Prostate gland (tissue), 2 donors: ENCODE measurements around the gene TBC1D3B.

Experiments used
- POLR2A ChIP-seq: fragments of 450-650 bp; IDR thresholded peaks from one replicate; pipeline ENCODE4 v1.6.1; 2016; ENCODE audit warnings: antibody characterized with exemption, mild to moderate bottlenecking
- POLR2AphosphoS5 ChIP-seq: sonication (generic); formaldehyde crosslinking; IDR thresholded peaks from one replicate; pipeline ENCODE4 v1.6.1; 2017; ENCODE audit warnings: antibody characterized with exemption
- TF ChIP-seq, protein P1 (sequence below), 4 experiments: fragments of 200-600 bp in 2 of 4; fragments of 450-650 bp in 2 of 4; sonication (generic) in 2 of 4; IDR thresholded peaks; 1 replicate in 3 of 4; 2 replicates in 1 of 4; pipeline ENCODE4 v1.5.1; 2016 to 2019; ENCODE audit warnings: antibody characterized with exemption in 4 of 4, mild to moderate bottlenecking in 2 of 4, moderate library complexity in 2 of 4

GRCh38 chr17:36203335-36203734 is 26.9 kb upstream of the TBC1D3B start:
- TF ChIP-seq, protein P1, sequence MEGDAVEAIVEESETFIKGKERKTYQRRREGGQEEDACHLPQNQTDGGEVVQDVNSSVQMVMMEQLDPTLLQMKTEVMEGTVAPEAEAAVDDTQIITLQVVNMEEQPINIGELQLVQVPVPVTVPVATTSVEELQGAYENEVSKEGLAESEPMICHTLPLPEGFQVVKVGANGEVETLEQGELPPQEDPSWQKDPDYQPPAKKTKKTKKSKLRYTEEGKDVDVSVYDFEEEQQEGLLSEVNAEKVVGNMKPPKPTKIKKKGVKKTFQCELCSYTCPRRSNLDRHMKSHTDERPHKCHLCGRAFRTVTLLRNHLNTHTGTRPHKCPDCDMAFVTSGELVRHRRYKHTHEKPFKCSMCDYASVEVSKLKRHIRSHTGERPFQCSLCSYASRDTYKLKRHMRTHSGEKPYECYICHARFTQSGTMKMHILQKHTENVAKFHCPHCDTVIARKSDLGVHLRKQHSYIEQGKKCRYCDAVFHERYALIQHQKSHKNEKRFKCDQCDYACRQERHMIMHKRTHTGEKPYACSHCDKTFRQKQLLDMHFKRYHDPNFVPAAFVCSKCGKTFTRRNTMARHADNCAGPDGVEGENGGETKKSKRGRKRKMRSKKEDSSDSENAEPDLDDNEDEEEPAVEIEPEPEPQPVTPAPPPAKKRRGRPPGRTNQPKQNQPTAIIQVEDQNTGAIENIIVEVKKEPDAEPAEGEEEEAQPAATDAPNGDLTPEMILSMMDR (IDR thresholded peaks at IDR 0.05), result no peak
- no peak for TF ChIP-seq POLR2AphosphoS5
- no peak for TF ChIP-seq POLR2A
